Endothelial cell (in vitro differentiated cells): Measurements from ENCODE around the gene CACNA1C. TPM values are rescaled to one million over a fixed set of nuclear protein-coding genes. Genes with fewer than 3 reads are reported as not detected.

Experiments
- DNase-seq: peaks from one replicate; pipeline ENCODE4 v3.0.0; 2021; ENCODE audit warnings: low spot score
- H3K27ac Mint-ChIP-seq: one replicate; pipeline ENCODE4 v1.8.0; 2021; ENCODE audit warnings: mixed read lengths, inconsistent platforms; ENCODE audit not compliant: unreplicated experiment
- H3K27me3 Mint-ChIP-seq: one replicate; pipeline ENCODE4 v1.8.0; 2021; ENCODE audit warnings: mild to moderate bottlenecking, moderate library complexity, mixed read lengths, inconsistent platforms; ENCODE audit not compliant: unreplicated experiment
- H3K36me3 Mint-ChIP-seq: one replicate; pipeline ENCODE4 v1.8.0; 2021; ENCODE audit warnings: mild to moderate bottlenecking, low read depth, mixed read lengths, inconsistent platforms; ENCODE audit not compliant: unreplicated experiment
- H3K4me1 Mint-ChIP-seq: one replicate; pipeline ENCODE4 v1.8.0; 2021; ENCODE audit warnings: mild to moderate bottlenecking, mixed read lengths, inconsistent platforms; ENCODE audit not compliant: unreplicated experiment
- H3K4me3 Mint-ChIP-seq: one replicate; pipeline ENCODE4 v1.8.0; 2021; ENCODE audit warnings: mild to moderate bottlenecking, mixed read lengths, inconsistent platforms; ENCODE audit not compliant: unreplicated experiment
- H3K9me3 Mint-ChIP-seq: one replicate; pipeline ENCODE4 v1.8.0; 2021; ENCODE audit warnings: mixed read lengths, inconsistent platforms; ENCODE audit not compliant: unreplicated experiment
- total RNA-seq: library from RNA; stranded (reverse); fragmentation: NEBNext Ultra II Directional; extraction: Animal tissue kit (Norgen Biotek cat#: 25700); gene quantifications from one replicate; pipeline ENCODE4 v1.2.1, GENCODE V29; 2021; ENCODE audit not compliant: unreplicated experiment
- TF ChIP-seq, protein P1 (sequence below): fragments of 200-600 bp; sonication (generic); IDR thresholded peaks from one replicate; pipeline ENCODE4 v1.5.0; 2021; ENCODE audit warnings: antibody characterized with exemption; ENCODE audit not compliant: unreplicated experiment

The CACNA1C gene
- total RNA-seq, 1 donor from 2014 or later = 11.1 TPM

DNA sequence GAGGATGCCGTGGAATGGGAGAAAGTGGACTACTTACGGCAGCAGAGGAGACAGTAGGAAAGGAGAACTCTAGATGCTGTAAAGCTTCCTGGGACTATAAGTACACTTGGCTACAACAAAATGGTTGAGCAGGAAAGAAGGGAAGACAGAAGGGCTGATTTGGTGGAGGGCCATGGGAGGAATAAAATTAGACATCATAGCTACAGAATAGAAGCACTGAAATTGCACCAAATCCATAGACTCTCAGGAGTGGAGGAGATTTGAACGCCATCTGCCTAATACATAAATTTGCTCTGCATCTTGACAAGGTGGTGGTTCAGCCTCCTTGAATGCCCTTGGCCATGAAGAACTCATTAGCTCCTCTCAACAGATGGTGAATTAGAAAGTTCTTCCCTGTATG lies 32.3 kb upstream of the CACNA1C start:
- Mint-ChIP-seq H3K27ac (no peak overlapping the region), H3K36me3 (no peaks in the 10 kb centered on the region), H3K27me3 (peaks cover 1% of the 10 kb centered on the region), H3K9me3 (no peaks in the 10 kb centered on the region), H3K4me1 (peaks cover 13% of the 10 kb centered on the region), H3K4me3 (no peak overlapping the region)
- DNase-seq = no peak
- TF ChIP-seq, protein P1, sequence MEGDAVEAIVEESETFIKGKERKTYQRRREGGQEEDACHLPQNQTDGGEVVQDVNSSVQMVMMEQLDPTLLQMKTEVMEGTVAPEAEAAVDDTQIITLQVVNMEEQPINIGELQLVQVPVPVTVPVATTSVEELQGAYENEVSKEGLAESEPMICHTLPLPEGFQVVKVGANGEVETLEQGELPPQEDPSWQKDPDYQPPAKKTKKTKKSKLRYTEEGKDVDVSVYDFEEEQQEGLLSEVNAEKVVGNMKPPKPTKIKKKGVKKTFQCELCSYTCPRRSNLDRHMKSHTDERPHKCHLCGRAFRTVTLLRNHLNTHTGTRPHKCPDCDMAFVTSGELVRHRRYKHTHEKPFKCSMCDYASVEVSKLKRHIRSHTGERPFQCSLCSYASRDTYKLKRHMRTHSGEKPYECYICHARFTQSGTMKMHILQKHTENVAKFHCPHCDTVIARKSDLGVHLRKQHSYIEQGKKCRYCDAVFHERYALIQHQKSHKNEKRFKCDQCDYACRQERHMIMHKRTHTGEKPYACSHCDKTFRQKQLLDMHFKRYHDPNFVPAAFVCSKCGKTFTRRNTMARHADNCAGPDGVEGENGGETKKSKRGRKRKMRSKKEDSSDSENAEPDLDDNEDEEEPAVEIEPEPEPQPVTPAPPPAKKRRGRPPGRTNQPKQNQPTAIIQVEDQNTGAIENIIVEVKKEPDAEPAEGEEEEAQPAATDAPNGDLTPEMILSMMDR = no peak

DNA sequence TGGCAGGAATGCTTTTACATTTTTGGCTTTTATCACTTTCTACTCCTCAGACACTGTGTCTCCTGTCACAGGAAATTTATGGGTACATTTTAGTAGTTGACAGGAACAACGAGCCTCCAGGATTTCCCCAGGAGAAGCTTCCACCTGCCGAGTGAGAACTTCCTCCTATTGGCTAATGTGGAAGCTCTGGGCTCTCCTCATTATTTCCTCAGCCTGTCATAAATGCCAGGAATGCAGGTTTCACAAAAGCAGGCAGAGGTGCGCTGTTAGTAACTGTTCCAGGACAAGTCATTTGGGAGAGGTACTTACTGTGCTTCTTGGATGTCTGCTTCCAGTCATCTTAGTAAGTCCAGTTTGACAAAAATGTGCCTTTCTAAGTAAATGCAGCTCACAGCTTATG lies 29.4 kb upstream of the CACNA1C start:
- no peaks in the 10 kb centered on the region for H3K9me3 Mint-ChIP-seq

DNA sequence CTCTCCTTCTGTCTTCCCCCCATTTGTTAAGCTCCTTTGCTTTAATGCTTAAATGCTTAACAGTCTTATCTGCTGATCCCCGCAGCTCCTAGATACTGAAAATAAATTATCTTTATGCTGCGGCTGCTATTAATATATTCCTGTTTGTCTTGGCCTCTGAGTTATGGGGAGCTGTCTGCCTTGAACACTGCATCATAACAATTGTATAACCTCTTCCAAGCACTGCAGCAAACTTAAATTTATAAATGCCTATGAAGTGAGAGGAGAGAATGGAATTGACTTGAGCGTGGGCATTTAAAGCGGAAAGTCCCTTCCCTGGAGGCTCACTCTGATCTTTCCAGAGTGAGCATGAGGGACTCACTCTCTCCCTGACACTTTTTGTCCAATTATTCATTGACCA lies 25.4 kb upstream of the CACNA1C start:
- Mint-ChIP-seq H3K27ac (no peak overlapping the region), H3K27me3 (peaks cover 1% of the 10 kb centered on the region), H3K36me3 (no peaks in the 10 kb centered on the region), H3K9me3 (no peaks in the 10 kb centered on the region), H3K4me3 (no peak overlapping the region), H3K4me1 (peaks cover 6% of the 10 kb centered on the region)
- DNase-seq = no peak
- TF ChIP-seq, protein P1 = no peak

More for the DNA sequence above, 29.4 kb upstream of the CACNA1C start:
- Mint-ChIP-seq H3K4me1 (peaks cover 1% of the 10 kb centered on the region), H3K36me3 (no peaks in the 10 kb centered on the region), H3K27me3 (peaks cover 1% of the 10 kb centered on the region), H3K27ac (peak overlapping the region; percentile 82), H3K4me3 (no peak overlapping the region)
- TF ChIP-seq, protein P1 = no peak
- DNase-seq = peak; percentile 15

DNA sequence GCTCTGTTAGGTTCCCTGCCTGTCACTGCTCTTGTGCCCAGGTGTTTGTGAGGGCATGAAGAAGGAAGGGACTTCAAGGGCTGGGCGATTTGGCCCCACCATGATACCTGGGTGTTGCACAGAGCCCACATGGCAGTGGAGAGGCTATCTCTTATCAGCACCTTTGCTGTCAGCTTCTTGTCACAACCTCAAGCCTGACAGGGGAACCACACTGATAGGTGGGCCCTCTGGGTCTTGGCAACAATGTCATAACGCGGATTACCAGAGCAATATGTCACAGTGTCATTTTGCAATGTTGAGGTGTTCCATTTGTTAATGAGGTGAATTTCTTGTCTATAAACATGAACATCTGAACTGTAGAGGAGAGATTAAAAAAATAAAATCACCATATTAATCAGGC lies 22.9 kb upstream of the CACNA1C start:
- Mint-ChIP-seq H3K4me1 (peaks cover 19% of the 10 kb centered on the region), H3K27ac (no peak overlapping the region), H3K27me3 (peaks cover 4% of the 10 kb centered on the region), H3K9me3 (no peaks in the 10 kb centered on the region), H3K4me3 (no peak overlapping the region), H3K36me3 (no peaks in the 10 kb centered on the region)
- TF ChIP-seq, protein P1 = no peak
- DNase-seq = no peak

DNA sequence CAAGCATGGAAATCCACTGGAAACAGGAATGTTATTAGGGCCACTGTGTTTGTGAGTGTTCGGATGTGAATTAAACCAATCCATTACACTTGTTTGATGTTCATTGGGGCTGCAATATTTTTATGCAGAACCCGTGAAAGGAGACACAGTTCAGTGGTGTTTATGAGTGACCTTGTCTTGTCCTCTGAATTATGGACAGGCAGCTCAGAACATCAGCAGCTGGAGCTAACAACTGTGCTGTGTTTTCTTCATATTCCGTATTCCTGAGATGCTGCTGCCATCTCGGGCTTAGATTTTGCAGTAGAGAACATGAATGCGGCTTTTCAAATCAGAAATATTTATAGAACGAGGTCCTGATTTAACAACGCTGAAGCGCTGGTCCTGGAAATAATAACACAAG lies 20.3 kb upstream of the CACNA1C start:
- TF ChIP-seq, protein P1 = no peak
- H3K27me3 Mint-ChIP-seq = peaks cover 9% of the 10 kb centered on the region
- no peak for DNase-seq
- H3K27ac Mint-ChIP-seq = no peak overlapping the region
- no peaks in the 10 kb centered on the region for H3K36me3 Mint-ChIP-seq
- no peaks in the 10 kb centered on the region for H3K9me3 Mint-ChIP-seq
- H3K4me1 Mint-ChIP-seq = peaks cover 26% of the 10 kb centered on the region
- no peak overlapping the region for H3K4me3 Mint-ChIP-seq
